CD4-positive, alpha-beta T cell (primary cell): ENCODE data around the gene SLC29A2. TPM values are rescaled to one million over a fixed set of nuclear protein-coding genes. Genes with fewer than 3 reads are reported as not detected.

Experiments used
- ATAC-seq: fragments of 200-7000 bp; cut with Tn5 transposase; one replicate; pipeline ENCODE4 v1.10.0; 2022; ENCODE audit warnings: mild to moderate bottlenecking; ENCODE audit not compliant: poor library complexity
- CTCF ChIA-PET: fragments of 350-600 bp; sonication (Branson Sonifier 250); formaldehyde crosslinking; loops from one replicate; lab custom pipeline; 2021; ENCODE audit warnings: antibody characterized with exemption, inconsistent platforms; lab: Charles Lee
- POLR2A ChIA-PET: fragments of 350-600 bp; sonication (Branson Sonifier 250); formaldehyde crosslinking; loops from one replicate; lab custom pipeline; 2021; ENCODE audit warnings: antibody characterized with exemption, inconsistent platforms; lab: Charles Lee
- DNase-seq, 14 experiments: peaks; one replicate each; pipeline ENCODE4 v3.0.0-alpha.2; 2013 to 2020; ENCODE audit warnings: mixed read lengths in 2 of 14
- H3K27ac ChIP-seq, 2 donors: one replicate each; pipeline versions ENCODE4 v1.5.1 to v1.7.0; 2013; ENCODE audit warnings: low read length in 2 of 2, low read depth in 1 of 2, mild to moderate bottlenecking in 1 of 2
- H3K27me3 ChIP-seq, 2 experiments: 1 replicate in 1 of 2; 2 replicates in 1 of 2; pipeline versions ENCODE4 v1.6.1 to v1.7.0; 2013; ENCODE audit warnings: low read length in 2 of 2, control low read depth in 1 of 2, mild to moderate bottlenecking in 1 of 2, moderate library complexity in 1 of 2; ENCODE audit not compliant: insufficient read depth in 2 of 2, control insufficient read depth in 1 of 2
- H3K36me3 ChIP-seq: one replicate; pipeline ENCODE4 v1.6.1; 2013; ENCODE audit warnings: low read length, control low read depth; ENCODE audit not compliant: insufficient read depth
- H3K4me1 ChIP-seq: one replicate; pipeline ENCODE4 v1.6.1; 2013; ENCODE audit warnings: low read length, control low read depth; ENCODE audit not compliant: insufficient read depth
- H3K4me3 ChIP-seq: one replicate; pipeline ENCODE4 v1.5.1; 2013; ENCODE audit warnings: mild to moderate bottlenecking, low read length, moderate library complexity
- H3K9me3 ChIP-seq, 2 experiments: 1 replicate in 1 of 2; 2 replicates in 1 of 2; pipeline versions ENCODE4 v1.6.1 to v1.7.0; 2013; ENCODE audit warnings: low read length in 2 of 2, mild to moderate bottlenecking in 2 of 2, control low read depth in 1 of 2, moderate library complexity in 1 of 2; ENCODE audit not compliant: control insufficient read depth in 1 of 2, insufficient read depth in 1 of 2
- H3K27ac Mint-ChIP-seq: one replicate; pipeline ENCODE4 v1.8.0; 2020; ENCODE audit warnings: mixed read lengths
- H3K27me3 Mint-ChIP-seq: one replicate; pipeline ENCODE4 v1.8.0; 2021; ENCODE audit warnings: mixed read lengths
- H3K36me3 Mint-ChIP-seq: one replicate; pipeline ENCODE4 v1.8.0; 2021; ENCODE audit warnings: low read depth, mixed read lengths
- H3K4me1 Mint-ChIP-seq: one replicate; pipeline ENCODE4 v1.8.0; 2021; ENCODE audit warnings: low read depth, mixed read lengths
- H3K4me3 Mint-ChIP-seq: one replicate; pipeline ENCODE4 v1.8.0; 2020; ENCODE audit warnings: mild to moderate bottlenecking, mixed read lengths
- H3K9me3 Mint-ChIP-seq: one replicate; pipeline ENCODE4 v1.8.0; 2020; ENCODE audit warnings: mixed read lengths
- intact Hi-C, 2 experiments: fragments of 100-400 bp; cut with DNase I in 1 of 2; cut with micrococcal nuclease in 1 of 2; formaldehyde crosslinking; loops; one replicate each; pipeline versions ENCODE4 v1.15.1 to v1.9.0; 2023 to 2025; cut with DNase I, micrococcal nuclease
- total RNA-seq, 174 experiments: library from RNA in 2 of 174; stranded (reverse) in 2 of 174; gene quantifications; one replicate each; pipeline ENCODE4 v1.2.3 and lab custom pipeline; 2021 to 2026
- TF ChIP-seq, protein P1 (sequence below): fragments of 200-600 bp; IDR thresholded peaks from one replicate; pipeline ENCODE4 v1.8.0; 2022; ENCODE audit warnings: antibody characterized with exemption, mild to moderate bottlenecking

SLC29A2 gene
- total RNA-seq, 2 experiments from 2014 or later, result 9.7 TPM

DNA sequence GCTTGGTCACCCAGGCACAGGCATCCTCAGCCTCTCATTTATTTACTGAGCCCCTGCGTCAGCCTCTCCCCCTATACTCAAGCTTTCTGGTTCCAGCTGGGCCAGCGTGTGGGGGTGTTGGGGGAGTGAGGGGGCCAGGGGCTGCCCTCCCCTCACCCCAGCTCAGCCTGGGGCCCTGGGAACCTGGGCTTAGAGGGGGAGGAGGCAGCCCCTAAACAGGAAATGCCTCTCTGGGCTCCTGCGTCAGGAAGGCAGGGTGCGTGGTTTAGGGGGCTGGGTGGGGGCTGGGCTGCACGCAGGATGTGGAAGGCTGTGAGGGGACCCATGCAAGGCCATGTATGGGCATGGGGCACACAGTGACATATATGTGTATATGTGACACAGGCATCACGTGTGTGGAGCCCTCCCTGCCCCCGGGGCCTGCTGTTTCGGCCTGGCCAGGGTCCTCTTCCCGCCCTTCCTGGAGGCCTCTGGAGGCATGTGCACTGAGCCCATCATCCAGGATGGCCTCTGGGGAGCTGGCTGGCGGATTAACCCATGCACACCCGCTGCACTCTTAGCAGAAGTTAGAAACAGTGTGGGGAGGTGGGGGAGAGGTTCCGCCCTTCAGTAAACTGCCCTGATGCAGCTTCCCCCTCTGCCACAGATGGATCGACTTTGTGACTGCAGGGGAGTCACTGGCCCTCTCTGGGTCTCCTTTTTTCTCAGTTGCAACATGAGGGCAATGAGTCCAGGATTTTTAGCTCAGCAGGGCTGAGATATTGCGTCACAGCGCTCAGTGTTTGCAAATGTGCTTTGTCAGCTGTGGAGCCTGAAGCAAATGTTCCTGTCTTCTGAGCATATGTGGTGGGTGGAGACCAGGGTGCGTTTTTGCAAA is 53.6 kb downstream of the SLC29A2 start:
- DNase-seq (peak; percentile 31 to 91 (median 64)), ATAC-seq (peak; percentile 90)
- Mint-ChIP-seq H3K4me3 (peak overlapping the region; percentile 88), H3K27me3 (no peaks in the 10 kb centered on the region), H3K27ac (peak overlapping the region; percentile 99), H3K9me3 (no peaks in the 10 kb centered on the region), H3K4me1 (peaks cover 64% of the 10 kb centered on the region), H3K36me3 (no peaks in the 10 kb centered on the region)
- Histone ChIP-seq H3K36me3 (no peaks in the 10 kb centered on the region), H3K27ac (peak overlapping the region; percentile 82 to 91), H3K4me1 (peaks cover 58% of the 10 kb centered on the region), H3K9me3 (no peaks in the 10 kb centered on the region), H3K27me3 (no peaks in the 10 kb centered on the region), H3K4me3 (peak overlapping the region; percentile 14)
- ChIA-PET POLR2A (interaction anchor here (0.7 to 2.3 kb wide), 13 partner anchors 9 to 1573 kb away, joined by 3 to 12 read pairs (median 4); partner anchors contain the start of genes B4GAT1, BRMS1, SLC29A2 and YIF1A), CTCF (no interaction called here)
- intact Hi-C loops, result no loop called here
- TF ChIP-seq, protein P1, sequence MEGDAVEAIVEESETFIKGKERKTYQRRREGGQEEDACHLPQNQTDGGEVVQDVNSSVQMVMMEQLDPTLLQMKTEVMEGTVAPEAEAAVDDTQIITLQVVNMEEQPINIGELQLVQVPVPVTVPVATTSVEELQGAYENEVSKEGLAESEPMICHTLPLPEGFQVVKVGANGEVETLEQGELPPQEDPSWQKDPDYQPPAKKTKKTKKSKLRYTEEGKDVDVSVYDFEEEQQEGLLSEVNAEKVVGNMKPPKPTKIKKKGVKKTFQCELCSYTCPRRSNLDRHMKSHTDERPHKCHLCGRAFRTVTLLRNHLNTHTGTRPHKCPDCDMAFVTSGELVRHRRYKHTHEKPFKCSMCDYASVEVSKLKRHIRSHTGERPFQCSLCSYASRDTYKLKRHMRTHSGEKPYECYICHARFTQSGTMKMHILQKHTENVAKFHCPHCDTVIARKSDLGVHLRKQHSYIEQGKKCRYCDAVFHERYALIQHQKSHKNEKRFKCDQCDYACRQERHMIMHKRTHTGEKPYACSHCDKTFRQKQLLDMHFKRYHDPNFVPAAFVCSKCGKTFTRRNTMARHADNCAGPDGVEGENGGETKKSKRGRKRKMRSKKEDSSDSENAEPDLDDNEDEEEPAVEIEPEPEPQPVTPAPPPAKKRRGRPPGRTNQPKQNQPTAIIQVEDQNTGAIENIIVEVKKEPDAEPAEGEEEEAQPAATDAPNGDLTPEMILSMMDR, result no peak

DNA sequence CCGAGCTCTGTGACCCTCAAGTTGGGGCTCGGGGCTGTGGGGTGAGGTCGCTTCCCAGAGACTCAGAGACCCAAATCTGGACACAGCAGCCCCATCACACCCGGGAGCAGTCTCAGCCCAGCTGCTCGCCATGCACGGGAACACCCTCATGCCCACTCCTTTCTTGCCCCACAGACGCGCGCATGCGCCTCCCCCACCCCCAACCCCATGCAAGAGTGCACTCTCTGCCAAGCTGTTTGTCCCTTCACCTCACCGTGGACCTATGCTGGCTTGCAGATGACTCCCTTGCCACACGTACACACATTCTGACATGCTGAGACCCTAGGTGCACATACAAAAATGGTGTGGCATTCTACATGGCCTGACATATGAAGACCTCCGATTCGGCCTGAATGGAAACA is 54.2 kb downstream of the SLC29A2 start:
- H3K4me1 ChIP-seq, result peaks cover 63% of the 10 kb centered on the region
- CTCF ChIA-PET, result no interaction called here
- POLR2A ChIA-PET, result interaction anchor here (0.9 to 2.3 kb wide), 11 partner anchors 9 to 1572 kb away, joined by 3 to 12 read pairs (median 6); partner anchors contain the start of genes B4GAT1, BRMS1, SLC29A2 and YIF1A
- intact Hi-C loops, result no loop called here
- no peaks in the 10 kb centered on the region for H3K27me3 ChIP-seq
- Mint-ChIP-seq H3K27me3 (no peaks in the 10 kb centered on the region), H3K27ac (peak overlapping the region; percentile 99), H3K9me3 (no peaks in the 10 kb centered on the region), H3K4me3 (peak overlapping the region; percentile 88), H3K4me1 (peaks cover 58% of the 10 kb centered on the region), H3K36me3 (no peaks in the 10 kb centered on the region)
- no peaks in the 10 kb centered on the region for H3K9me3 ChIP-seq
- TF ChIP-seq, protein P1, result no peak
- H3K36me3 ChIP-seq, result no peaks in the 10 kb centered on the region
- peak in 8 of 14 experiments; percentile 31 to 65 (median 48) for DNase-seq
- peak; percentile 6 for ATAC-seq
- H3K27ac ChIP-seq, result peak overlapping the region; percentile 82 to 91
- H3K4me3 ChIP-seq, result no peak overlapping the region

DNA sequence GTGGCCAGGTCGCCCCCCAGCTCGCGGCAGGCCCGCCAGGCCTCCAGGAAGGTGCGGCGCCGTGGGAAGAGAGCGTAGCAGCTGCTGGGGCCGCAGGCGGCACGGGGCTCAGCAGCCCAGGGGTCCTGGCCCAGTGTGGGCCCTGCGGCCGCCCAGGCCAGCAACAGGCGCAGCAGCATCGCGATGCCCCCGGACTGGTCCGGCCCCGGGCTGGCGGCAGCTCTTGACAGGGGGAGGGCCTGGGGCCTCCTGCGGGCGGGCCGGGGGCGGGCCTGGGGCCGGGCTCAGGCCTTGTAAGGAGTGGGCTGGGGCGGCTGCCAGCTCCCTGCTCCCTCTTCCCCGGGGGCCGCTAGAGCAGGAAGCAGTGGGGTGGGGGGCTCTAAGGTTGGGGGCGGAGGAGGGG is 54.7 kb downstream of the SLC29A2 start, which contains the start of gene CD248:
TSS of gene CD248 (minus strand) at position 196 of the 403 bp plus-strand sequence. CDS start at position 179, 17 bp downstream.
- Histone ChIP-seq H3K27me3 (no peaks in the 10 kb centered on the region), H3K4me1 (peaks cover 68% of the 10 kb centered on the region), H3K36me3 (no peaks in the 10 kb centered on the region), H3K9me3 (no peaks in the 10 kb centered on the region), H3K27ac (peak within 1 kb of the TSS; percentile 82 to 91), H3K4me3 (no peak within 1 kb of the TSS)
- POLR2A ChIA-PET, result interaction anchor here (0.9 to 2.3 kb wide), 10 partner anchors 10 to 1572 kb away, joined by 3 to 12 read pairs (median 6); partner anchors contain the start of genes B4GAT1, BRMS1, SLC29A2 and YIF1A
- Mint-ChIP-seq H3K36me3 (no peaks in the 10 kb centered on the region), H3K4me3 (peak within 1 kb of the TSS; percentile 88), H3K27me3 (no peaks in the 10 kb centered on the region), H3K27ac (peak within 1 kb of the TSS; percentile 99), H3K9me3 (no peaks in the 10 kb centered on the region), H3K4me1 (peaks cover 55% of the 10 kb centered on the region)
- DNase-seq (peak in 2 of 14 experiments; percentile 37 to 38), ATAC-seq (no peak)
- intact Hi-C loops, result no loop called here
- CTCF ChIA-PET, result no interaction called here
- TF ChIP-seq, protein P1, result no peak
